ENCODE results near the gene PRKCB.

- TF ChIP-seq CTCF (IDR thresholded peaks at IDR 0.05) = no peak
- no peak for TF ChIP-seq POLR2A (IDR thresholded peaks at IDR 0.05)
Observed at GRCh38 chr16:23821467-23821866, 14.3 kb upstream of the PRKCB start.
